LHCN-M2 (cell line): Measurements from ENCODE around the gene PAK1IP1. TPM values are rescaled to one million over a fixed set of nuclear protein-coding genes. Genes with fewer than 3 reads are reported as not detected.
"Not testable (repeated sequence)": the region's sequence is repeated elsewhere in the genome, so short reads cannot be mapped to it uniquely, and the experiment has no call there.

Source experiments
- DNase-seq: peaks from one replicate; pipeline ENCODE4 v3.0.0-alpha.2; 2012; ENCODE audit warnings: low read depth
- total RNA-seq: library from RNA; depleted of rRNA; stranded (reverse); fragments of >200 nt; gene quantifications from 2 replicates; pipeline ENCODE4 v1.2.3, GENCODE V29; 2014; rRNA removed

PAK1IP1 gene
- total RNA-seq, 1 experiment from 2014 or later = 32.2 TPM

GRCh38 chr6:10741643-10742042 lies 46.9 kb downstream of the PAK1IP1 start:
- DNase-seq = not testable (repeated sequence)

GRCh38 chr6:10742251-10742650 lies 47.5 kb downstream of the PAK1IP1 start:
- DNase-seq = no peak

GRCh38 chr6:10743515-10743914 lies 48.7 kb downstream of the PAK1IP1 start:
- no peak for DNase-seq

- no peak for DNase-seq
Observed at GRCh38 chr6:10745116-10745515, 50.3 kb downstream of the PAK1IP1 start.

GRCh38 chr6:10746915-10747250 lies 52.1 kb downstream of the PAK1IP1 start:
- DNase-seq = no peak

GRCh38 chr6:10747251-10747972 lies 52.6 kb downstream of the PAK1IP1 start, which contains the start of gene TMEM14B:
Gene TMEM14B, plus strand, starts transcription at chr6:10747805. Its CDS starts 1,441 bp downstream, at chr6:10749246.
- DNase-seq = peak; percentile 92

GRCh38 chr6:10749734-10750133 lies 55.0 kb downstream of the PAK1IP1 start:
- no peak for DNase-seq

- not testable (repeated sequence) for DNase-seq
Observed at GRCh38 chr6:10750568-10750967, 55.8 kb downstream of the PAK1IP1 start.

- DNase-seq = not testable (repeated sequence)
Observed at GRCh38 chr6:10751757-10752156, 57.0 kb downstream of the PAK1IP1 start.

- DNase-seq = no peak
Observed at GRCh38 chr6:10756085-10756484, 61.3 kb downstream of the PAK1IP1 start.

Other genes starting within 250 kb of the PAK1IP1 start
- 0.32 and 0.63 TPM in 2 replicates for gene GCNT2, start 173.6 kb upstream of the PAK1IP1 start, total RNA-seq
- gene C6orf52, start 356 bp upstream of the PAK1IP1 start, total RNA-seq = not detected in 2 replicates
- 165 and 197 TPM in 2 replicates for gene TMEM14C, start 28.1 kb downstream of the PAK1IP1 start, total RNA-seq
- 79.0 and 91.4 TPM in 2 replicates for gene TMEM14B, start 52.8 kb downstream of the PAK1IP1 start, total RNA-seq
- not detected in 2 replicates for gene MAK, start 143.6 kb downstream of the PAK1IP1 start, total RNA-seq
- not detected in 2 replicates for gene GCM2, start 187.1 kb downstream of the PAK1IP1 start, total RNA-seq
- gene SYCP2L, start 192.1 kb downstream of the PAK1IP1 start, total RNA-seq = 0.06 TPM in 1 of 2 replicates, not detected in the other